Measurements from ENCODE around the gene TTC12.

The TTC12 gene

DNA sequence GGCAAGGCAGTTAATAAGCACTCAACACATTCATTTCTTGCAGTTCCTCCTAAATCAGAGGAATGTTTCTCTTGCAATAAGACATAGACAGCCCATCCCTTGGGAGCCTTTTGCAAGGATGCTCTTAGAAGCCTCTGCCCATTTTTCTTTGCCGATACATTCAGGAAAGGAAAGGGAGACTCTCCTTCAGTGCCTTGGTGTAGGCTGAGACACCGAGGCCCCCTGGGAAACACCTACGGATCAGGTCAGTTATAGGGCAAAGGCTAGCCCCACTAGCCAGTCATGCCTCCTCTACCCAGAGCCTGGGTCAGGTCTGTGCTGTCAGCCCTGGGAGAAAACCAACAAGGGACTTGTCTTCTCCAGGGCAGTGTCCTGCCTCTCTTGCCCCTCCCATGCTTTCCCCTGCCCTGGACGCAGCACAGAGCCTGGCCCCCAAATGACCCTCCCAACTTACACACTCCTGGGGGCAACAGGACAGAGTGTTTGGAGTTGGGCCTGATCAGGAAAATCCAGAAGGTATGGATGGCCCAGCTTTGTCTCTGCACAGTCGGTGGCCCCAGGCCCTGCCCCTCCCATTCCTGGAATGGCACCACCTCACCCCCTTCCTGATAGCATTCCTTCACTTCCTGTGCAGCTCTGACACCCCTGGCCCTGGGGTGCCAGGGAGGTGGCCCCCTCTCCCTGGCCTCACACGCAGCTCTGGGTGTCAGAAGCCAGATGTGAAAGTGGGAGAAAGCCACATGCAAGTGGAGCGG lies 91.5 kb downstream of the TTC12 start:
- no peak for DNase-seq (ENCODE audit: low spot score)

GRCh38 chr11:113407163-113407562 lies 92.8 kb downstream of the TTC12 start:
- DNase-seq (ENCODE audit: low spot score), result no peak

- DNase-seq (ENCODE audit: low spot score), result no peak
Measured at GRCh38 chr11:113408206-113408605, 93.8 kb downstream of the TTC12 start.

- no peak for DNase-seq (ENCODE audit: low spot score)
Measured at GRCh38 chr11:113408887-113409286, 94.5 kb downstream of the TTC12 start.

DNA sequence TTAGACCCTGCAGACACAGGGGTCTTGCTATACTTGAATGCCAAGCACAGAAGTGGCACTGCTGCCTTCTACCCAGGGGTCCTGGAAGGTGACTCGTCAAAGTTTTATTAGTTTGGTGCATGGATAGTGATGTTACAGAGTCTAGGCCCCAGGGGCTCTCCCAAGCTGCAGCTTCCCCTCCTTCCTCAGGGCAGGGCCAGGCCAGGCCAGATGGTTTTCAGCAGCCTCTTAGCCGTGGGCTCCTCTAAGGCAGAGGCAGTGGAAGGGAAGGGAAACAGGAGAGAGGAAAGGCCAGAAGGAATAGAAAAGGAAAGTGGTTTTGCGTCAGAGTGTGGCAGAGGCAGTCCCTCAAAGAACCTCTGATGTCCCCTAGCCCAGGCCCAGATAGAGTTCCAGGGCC lies 95.1 kb downstream of the TTC12 start:
- no peak for DNase-seq (ENCODE audit: low spot score)

GRCh38 chr11:113410414-113411135 lies 96.2 kb downstream of the TTC12 start:
- DNase-seq (ENCODE audit: low spot score), result no peak

GRCh38 chr11:113411536-113411935 lies 97.2 kb downstream of the TTC12 start:
- DNase-seq (ENCODE audit: low spot score), result no peak

- no peak for DNase-seq (ENCODE audit: low spot score)
Measured at GRCh38 chr11:113412675-113413074, 98.3 kb downstream of the TTC12 start.

GRCh38 chr11:113415343-113415742 lies 101.0 kb downstream of the TTC12 start:
- DNase-seq (ENCODE audit: low spot score), result no peak
